ENCODE results near the gene CSH1. TPM values are rescaled to one million over a fixed set of nuclear protein-coding genes. Genes with fewer than 3 reads are reported as not detected.

Gene CSH1
- polyA plus RNA-seq, 2 of the 4 experiments (the other 2 are of a cell fraction) = not detected

- DNase-seq (ENCODE audit: low read depth in 1 of 2, low spot score in 1 of 2) (peak; percentile 41 to 63), ATAC-seq (peak; percentile 63 to 84; a peak in 3 of 6 replicates), FAIRE-seq (no peak)
- TF ChIP-seq ZNF302 (CRISPR knock-in tag; IDR thresholded peaks at IDR 0.05) (no peak), POLR2AphosphoS2 (conservative IDR thresholded peaks at IDR 0.05; ENCODE audit: low read length) (no peak), MAX (IDR thresholded peaks at IDR 0.05) (no peak), GATA3 (IDR thresholded peaks at IDR 0.05; ENCODE audit: borderline replicate concordance) (no peak), MAFK (IDR thresholded peaks at IDR 0.05; ENCODE audit: partially characterized antibody) (no peak), HOXB13 (CRISPR knock-in tag; IDR thresholded peaks at IDR 0.05; ENCODE audit: low read depth) (no peak), CTCF (IDR thresholded peaks at IDR 0.05) (peak; percentile 90), RCOR1 (IDR thresholded peaks at IDR 0.05; ENCODE audit: low read depth, low read length) (no peak), HOXA7 (CRISPR knock-in tag; IDR thresholded peaks at IDR 0.05) (no peak), REST (IDR thresholded peaks at IDR 0.05) (no peak), ELK1 (IDR thresholded peaks at IDR 0.05; ENCODE audit: low read depth, low read length) (no peak), CEBPB (IDR thresholded peaks at IDR 0.05) (no peak), PBX3 (IDR thresholded peaks at IDR 0.05) (no peak), RAD21 (conservative IDR thresholded peaks at IDR 0.05 in 1 of 2, IDR thresholded peaks at IDR 0.05 in 1 of 2) (peak; percentile 59 to 80), MAZ (IDR thresholded peaks at IDR 0.05; ENCODE audit: borderline replicate concordance, low read depth, low read length) (peak; percentile 32; the same call in 1 of the 2 replicates), ESRRA (IDR thresholded peaks at IDR 0.05; ENCODE audit: borderline replicate concordance, low read length) (no peak), PHF8 (IDR thresholded peaks at IDR 0.05; ENCODE audit: borderline replicate concordance, low read depth) (no peak), ZFP36 (IDR thresholded peaks at IDR 0.05; ENCODE audit: borderline replicate concordance, partially characterized antibody) (no peak), SMC3 (IDR thresholded peaks at IDR 0.05) (peak; percentile 62), ZSCAN20 (CRISPR knock-in tag; IDR thresholded peaks at IDR 0.05) (no peak), USF2 (IDR thresholded peaks at IDR 0.05) (no peak), FOSL2 (IDR thresholded peaks at IDR 0.05) (no peak), FOSL2 (CRISPR knock-in tag; IDR thresholded peaks at IDR 0.05) (no peak), EP300 (IDR thresholded peaks at IDR 0.05) (no peak), SREBF2 (IDR thresholded peaks at IDR 0.05) (no peak), CHD4 (IDR thresholded peaks at IDR 0.05; ENCODE audit: borderline replicate concordance) (no peak), FOXS1 (CRISPR knock-in tag; IDR thresholded peaks at IDR 0.05) (no peak)
- no peak overlapping the region for H3K4me2 ChIP-seq
- H3K9me3 ChIP-seq = no peaks in the 10 kb centered on the region
- ChIA-PET CTCF (interaction anchor here (0.7 to 16.7 kb wide), 54 partner anchors 8 to 518 kb away, joined by 3 to 386 read pairs (median 6); partner anchors contain the start of genes CD79B, ERN1, GH1 and ICAM2), POLR2A (no interaction called here)
- H3K27ac ChIP-seq = no peak overlapping the region
- 46% methylated on average over 7 of the region's 8 CpGs for WGBS (ENCODE audit: missing lambda C conversion rate)
- no peaks in the 10 kb centered on the region for H3K4me1 ChIP-seq
- no peak overlapping the region for H3K4me3 ChIP-seq
Measured at GRCh38 chr17:63911657-63912100, 15.3 kb upstream of the CSH1 start.

Data from A549 (cell line).